HG03378 (cell line): ENCODE data around the gene HES7.

Experiments used
- ATAC-seq: cut with Tn5 transposase; IDR thresholded peaks from one replicate; pipeline ENCODE4 v1.9.1; 2021; ENCODE audit warnings: mild to moderate bottlenecking, moderate library complexity; ENCODE audit not compliant: unreplicated experiment

Gene HES7

DNA sequence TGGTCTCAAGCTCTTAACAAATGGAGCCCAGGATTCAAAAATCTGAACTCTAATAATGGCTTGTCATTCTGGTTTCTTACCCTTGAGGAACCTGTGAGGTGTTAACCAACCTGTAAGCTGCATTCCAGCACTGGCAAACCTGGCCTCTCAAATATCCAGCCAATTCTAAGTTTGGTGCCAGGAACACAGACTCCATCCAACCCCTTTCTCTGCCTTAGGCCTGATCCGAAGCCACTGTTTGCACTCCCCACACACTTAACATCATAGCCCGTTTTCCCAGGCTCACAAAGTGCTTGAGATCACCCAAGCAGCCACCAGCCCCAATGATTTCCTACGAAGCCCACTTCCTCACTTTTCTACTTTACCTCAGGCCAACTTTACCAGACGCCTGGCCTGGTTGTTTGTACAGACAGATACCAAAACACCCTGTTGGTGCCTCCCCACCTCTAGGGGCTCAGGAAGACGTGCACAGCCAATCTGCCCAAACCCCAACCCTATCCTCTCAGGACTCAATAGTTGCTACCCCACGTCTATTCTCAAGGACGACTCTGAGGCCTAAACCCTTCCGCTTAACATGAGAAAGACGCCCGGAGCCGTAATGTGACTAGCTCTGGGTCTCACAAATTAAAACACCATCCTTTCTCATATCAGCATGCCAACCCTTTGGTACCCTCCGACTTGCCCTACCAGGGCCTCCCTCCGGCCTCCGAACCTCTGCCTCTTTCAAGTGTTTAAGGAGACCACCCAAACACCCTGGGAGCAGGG is 31.5 kb upstream of the HES7 start:
- no peak for ATAC-seq

DNA sequence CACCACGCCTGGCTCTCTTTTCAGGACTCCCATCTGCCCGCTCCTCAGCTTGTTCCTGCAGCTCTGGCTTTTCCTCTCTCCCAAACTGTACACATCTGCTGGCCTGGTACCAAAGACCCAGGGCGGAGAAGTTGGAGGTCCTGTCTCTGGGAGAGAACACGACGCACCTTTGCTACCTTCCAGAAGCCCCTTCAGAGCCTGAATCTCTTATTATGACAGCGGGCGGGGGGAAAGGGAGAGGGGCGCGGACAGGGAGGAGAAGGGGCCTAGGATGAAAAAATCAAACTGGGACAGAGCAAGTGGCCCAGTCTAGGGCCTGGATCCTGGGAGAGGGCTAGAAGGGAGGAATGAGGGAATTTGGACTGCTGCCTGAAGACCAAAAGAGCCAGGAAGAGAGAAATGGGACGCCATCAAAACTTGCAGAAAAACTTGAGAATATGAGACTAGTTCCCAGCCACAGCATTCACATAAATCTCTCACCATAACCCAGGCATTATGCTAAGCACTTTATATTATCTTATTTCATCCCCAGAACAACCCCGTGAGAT is 30.8 kb upstream of the HES7 start:
- no peak for ATAC-seq

DNA sequence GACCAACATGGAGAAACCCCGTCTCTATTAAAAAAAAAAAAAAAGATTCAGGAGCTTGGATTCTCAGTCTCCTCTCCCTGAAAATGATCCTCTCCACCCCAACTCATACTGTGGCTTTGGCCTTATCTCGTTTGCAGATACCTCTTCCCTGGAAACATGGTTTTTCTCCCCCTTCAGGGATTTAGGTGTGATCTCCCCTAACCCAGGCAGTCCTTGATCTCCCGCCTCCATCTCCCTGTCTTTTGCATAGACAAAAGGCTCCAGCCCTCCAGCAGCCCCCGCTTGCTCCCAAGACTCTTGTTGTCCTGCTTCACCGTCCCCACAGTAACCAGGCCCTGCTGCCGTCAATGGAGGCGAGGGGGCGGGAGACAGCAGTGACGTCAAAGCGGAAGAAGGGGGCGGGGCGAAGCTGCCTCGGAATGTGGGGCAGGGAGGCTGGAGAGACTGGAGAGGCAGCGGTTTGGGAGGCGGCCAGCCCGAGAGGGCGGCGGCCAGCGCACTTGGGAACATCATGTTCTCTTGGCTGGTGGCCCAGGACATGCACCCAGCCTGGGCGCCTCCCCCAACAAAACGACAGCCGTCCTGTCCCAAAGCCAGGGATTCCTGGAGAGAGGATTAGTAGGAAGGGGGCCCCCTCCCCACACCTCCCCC is 30.2 kb upstream of the HES7 start:
- ATAC-seq = no peak

DNA sequence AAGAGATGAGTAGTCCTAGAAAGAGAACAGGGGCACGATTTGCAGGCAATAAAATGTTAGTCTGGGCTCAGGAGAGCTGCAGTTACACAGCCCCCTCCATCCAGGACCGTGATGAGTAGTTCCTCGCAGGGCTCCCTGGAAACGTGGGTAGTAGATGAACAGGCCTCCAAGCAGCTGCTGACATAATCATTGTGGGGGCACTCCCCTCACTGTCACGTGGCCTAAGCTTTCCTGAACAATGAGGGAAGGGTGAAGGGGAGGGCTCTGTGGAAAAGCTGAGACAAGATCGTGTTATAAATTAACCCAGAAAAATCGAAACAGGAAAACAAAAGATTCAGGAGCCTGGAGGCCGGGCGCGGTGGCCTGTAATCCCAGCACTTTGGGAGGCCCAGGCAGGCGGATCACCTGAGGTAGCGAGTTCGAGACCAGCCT is 29.6 kb upstream of the HES7 start:
- ATAC-seq = no peak

DNA sequence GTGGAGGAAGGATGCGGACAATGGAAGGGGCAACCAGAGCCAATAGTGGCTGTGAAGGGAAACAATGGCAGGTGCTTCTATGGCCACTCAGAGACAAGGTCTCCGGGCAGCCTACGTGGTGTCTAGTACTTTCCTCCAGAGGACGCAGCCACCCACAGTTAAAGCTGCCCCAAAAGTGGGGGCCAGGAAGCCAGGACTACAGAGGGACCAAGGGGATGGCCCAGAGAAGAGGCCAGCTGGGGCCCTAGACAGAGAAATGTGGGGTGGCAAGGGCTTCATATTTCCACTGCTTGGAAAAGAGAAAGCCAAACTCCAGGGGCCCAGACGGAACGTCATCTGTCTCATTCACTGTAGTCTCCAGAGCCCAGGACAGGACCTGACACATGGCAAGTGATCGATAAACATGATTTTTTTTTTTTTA is 29.1 kb upstream of the HES7 start:
- ATAC-seq = no peak

DNA sequence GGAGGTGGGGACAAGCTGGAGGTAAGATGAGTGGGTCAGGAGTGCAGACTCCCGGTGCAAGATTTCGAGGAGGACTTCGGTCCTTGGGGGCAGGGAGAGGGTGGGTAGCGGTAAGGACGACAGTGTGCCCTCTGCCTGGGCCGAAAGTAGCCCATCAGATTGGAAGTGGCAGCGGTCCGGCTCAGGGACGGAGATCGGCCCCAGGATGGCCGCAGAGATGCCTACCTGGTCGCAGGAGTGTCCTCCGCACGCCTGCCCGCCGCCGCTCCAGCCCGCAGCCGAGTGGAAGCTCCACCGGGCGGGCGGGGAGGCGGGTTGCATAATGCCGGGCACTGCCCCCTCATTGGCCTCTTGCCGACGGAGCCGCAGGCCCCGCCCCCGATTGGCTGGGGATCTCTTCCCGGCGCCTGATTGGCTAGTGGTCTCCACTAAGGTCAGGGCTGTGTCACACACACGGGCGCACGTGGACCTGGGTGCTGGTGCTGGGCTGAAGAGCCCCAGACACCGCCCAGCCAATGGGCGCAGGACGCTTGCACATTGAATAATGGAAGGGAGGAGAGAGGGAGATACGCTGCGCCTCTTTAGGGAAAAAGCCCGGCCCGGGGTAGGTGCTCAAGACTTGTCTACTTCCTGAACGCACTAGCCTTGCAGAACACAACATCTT is 28.3 kb upstream of the HES7 start, which contains the start of gene PER1:
TSS of gene PER1 (minus strand) at position 293 of the 664 bp plus-strand sequence. CDS start 1,698 bp downstream, outside the sequence.
- no peak for ATAC-seq

DNA sequence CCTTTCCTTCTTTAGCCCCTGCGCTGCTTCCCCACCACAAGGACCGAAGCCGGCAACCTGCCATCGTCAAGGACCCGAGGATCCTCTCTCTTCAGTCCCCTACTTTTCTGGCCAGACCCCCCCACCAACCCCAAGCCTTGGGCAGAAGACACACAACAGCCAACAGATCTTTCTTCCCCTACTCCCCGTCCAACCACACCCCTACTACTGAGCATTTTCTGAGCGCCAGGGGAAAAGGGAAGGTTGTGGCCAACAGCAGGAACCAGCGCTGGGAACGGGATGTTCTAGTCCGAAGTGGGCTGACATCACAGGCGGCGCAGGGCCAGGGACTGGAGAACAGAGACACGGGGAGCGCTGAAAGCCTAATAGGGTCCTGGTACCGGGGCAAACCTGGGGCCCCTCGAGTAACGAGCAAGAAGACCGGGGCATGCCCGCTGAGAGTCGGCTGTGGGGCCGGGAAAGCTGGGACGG is 27.8 kb upstream of the HES7 start:
- no peak for ATAC-seq

DNA sequence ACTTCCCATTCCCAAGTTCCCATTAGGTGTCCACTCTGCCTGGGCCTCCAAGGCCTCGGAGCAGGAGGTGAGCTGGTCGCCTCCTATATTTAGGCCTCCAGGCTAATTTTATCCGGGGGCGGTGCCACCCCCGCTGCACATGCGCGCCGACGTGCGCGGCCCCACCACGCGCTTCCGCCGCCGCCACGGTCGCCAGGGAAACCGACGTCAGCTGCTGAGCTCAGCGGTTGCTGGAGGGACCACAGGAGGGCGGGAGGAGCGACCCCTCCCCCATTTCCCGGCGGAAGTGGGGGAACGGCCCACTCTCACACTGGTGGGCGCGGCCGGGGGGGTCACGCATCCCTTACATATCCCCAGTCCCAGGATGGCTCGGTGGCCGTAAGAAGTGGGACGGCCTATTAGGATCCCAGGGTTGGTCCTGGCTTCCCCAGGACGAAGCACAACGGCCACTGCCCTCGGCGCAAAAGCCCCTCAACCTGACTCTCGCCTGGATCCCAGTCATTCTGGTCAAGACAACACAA is 27.3 kb upstream of the HES7 start:
- ATAC-seq = peak; percentile 39

DNA sequence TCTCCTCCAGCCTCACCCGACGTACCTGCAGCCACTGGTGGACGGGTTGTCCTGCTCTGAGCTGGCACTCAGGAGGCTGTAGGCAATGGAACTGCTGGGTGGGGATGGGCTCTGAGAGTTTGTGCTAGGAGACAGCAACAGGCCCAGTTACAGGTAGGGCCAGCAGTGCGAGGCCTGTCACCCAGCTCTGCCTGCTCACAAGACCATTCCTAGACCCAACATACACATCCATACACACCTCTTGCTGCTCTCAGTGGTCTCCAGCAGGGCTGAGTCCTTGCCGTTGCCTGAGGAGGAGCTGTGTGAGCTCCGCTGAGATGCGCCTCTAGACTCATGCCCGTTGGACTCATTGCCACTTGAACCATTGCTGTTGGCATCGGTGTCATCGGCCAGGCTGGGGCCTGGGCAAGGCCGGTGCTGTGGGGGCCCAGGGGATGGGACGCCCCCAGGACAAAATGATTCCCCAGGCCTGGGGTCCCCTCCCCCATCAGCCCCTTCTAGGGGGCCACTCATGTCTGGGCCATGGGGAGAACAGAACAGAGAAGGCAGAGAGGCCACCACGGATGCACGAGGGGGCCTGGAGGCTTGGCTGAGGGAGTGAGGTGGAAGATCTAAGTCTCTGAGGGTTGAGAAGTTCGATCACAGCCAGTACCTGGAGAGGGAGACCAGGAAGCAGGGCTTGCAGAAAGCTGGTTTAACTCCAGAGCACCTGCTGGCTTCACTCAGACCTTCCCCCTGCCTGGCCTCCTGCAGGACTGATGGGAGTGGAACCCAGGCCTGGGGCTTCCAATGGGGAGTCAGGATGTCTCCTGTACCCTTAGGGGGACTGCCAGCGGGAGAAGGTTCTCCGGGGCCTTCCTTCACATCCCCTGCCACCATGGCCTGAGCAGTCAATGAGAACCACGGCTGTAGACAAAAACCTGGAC is 26.6 kb upstream of the HES7 start:
- ATAC-seq = no peak

DNA sequence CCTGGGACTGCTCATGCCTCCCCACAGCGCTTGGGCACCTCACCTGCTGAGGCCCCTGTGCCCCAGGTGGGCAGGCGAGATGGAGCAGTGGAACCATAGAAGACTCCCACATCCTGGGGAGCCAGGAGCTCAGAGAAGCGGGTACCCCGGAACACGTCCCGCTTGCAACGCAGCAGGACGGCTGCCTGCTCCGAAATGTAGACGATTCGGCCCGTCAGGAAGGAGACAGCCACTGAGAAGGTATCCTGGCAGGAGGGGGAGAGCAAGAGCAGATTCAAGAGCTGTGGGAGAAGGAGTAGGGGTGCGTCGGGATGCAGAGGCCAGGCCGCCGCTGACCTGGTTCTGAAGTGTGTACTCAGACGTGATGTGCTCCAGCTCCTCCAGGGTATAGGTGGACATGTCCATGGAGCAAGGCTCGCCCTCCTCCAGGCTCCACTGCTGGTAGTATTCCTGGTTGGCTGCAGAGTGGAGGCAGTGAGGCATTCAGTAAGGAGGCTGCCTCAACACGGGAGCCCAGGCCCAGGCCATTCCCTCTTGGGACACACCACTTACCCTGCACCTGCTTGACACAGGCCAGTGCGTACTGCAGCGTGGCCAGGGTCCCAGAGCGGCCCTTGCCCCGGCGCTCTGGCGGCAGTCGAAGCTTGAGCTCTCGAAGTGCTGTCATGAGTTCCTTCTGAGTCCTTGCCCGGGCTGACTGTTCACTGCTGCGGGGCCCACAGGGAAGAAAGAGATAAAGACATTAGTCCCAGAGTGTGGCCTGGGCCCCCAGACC is 25.7 kb upstream of the HES7 start:
- ATAC-seq = no peak

DNA sequence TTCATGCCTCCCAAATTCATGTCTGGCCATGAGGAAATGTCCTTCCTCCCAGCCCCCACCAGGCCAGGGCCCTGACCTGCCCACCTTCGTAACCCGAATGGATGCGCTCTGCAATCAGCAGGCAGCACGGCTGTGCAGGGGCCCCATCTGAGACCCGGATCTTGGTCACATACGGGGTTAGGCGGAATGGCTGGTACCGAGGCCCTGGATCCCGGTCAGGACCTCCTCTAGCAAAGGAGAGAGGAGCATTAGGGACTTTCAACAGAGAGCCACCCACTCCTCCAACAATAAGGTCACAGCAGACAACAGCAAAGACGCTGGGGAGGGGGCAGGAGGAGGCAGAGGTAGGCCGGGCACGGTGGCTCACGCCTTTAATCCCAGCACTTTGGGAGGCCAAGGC is 24.7 kb upstream of the HES7 start:
- no peak for ATAC-seq

DNA sequence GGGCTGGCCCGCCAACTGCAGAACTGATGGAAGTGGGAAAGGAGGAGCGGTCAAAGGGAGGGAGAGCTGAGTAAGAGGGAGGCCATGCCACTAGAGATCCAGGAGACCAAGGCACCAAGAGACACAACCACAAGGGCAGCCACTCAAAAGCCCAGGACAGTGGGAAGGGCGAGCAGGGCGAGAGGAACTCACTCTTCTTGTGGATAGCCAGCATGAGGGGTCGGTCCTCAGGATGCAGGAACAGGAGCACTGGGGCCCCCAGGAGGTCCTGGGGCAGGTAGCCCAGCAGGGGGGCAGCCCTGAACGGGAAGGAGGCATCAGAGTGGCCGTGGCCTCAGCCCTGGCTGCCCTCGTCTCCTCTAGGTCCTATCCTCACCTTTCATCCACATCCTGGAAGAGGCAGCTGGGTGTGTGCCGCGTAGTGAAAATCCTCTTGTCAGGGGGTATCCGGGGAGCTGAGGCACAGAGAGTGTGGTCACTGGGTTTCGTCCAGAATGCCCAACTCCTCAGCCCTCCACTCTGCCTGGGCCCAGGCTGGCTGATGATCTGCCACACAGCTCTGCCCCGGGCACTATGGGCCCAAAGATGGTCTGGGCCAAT is 24.0 kb upstream of the HES7 start:
- no peak for ATAC-seq

DNA sequence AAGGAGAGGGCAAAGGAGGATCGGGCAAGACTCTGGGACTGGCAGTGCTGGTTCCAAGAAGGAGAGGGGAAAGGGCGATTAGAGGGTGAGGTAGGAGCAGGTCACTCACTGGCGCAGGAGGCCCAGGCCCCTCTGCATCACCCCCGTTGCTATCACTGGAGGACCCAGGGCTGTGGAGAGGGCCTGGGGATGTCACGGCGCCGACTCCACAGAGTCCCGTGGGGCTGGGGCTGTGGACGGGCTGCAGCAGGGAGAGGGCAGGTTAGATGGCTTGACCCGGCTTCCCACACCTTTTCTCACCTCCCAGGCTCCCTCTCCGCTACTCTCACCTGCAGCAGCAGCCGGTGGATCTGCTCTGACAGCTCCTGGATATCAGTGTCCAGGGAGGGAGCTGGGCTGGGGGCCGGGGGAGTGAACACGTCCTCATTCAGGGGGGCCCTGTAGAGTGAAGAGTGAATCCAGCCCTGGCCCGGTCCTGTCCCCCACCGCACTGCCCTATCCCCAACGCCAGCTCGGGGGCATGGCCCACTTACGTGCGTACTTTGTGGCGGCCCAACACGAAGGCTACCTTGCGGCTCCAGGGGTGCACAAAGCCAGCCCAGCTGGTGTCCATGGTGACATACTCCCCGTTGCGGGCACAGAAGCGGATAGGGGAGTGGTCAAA is 23.4 kb upstream of the HES7 start:
- no peak for ATAC-seq

DNA sequence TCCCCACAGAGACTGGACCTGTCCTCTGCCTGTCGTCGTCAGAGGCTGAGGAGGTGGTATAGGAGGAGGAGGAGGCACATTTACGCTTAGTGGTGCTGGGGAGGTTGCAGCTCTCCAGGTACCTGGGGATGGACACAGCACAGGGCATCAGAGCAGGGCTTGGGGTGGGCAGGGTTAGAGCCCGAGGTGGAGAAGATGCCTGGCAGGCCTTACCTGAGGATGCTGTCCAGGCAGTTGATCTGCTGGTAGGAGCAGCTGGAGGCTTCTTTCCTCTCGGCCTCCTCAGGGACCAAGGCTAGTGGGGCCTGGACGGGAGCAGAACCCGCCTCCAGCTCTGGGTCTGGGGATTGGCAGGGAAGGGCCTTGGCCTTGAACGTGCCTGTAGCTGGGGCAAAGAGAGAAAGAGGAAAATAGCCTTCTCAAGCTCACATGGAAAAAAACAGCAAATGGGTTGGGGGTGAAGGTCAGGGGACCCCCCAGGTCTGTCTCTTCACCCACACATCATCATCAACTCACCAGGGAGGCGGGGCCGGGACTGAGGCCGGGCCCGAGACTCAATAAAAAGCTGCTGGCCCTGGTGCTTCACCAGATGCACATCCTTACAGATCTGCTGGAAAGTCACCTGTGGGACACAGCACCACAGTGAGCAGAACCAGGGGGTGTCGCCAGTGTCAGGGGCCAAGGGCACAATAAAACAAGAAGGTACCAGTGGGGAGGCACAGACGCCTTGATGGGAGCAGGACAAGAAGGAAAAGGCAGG is 22.7 kb upstream of the HES7 start:
- no peak for ATAC-seq

DNA sequence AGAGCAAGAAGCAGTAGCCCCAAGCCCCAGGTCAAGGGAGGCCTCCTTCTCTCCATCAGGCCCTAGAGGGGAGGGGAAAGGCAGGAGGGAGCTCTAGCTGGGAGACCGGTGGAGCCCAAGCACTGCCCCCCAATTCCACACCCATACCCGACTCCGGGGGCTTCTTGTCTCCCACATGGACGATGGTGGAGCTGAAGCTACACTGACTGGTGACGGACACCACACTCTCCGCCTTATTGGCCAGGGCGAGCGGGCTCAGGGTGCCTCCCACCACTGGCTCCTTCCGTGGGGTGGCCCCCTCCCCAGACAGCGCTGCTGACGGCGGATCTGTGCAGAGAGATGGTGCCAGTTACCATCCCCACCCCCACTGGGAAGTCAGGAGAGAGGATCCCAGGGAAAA is 21.9 kb upstream of the HES7 start:
- ATAC-seq = no peak

DNA sequence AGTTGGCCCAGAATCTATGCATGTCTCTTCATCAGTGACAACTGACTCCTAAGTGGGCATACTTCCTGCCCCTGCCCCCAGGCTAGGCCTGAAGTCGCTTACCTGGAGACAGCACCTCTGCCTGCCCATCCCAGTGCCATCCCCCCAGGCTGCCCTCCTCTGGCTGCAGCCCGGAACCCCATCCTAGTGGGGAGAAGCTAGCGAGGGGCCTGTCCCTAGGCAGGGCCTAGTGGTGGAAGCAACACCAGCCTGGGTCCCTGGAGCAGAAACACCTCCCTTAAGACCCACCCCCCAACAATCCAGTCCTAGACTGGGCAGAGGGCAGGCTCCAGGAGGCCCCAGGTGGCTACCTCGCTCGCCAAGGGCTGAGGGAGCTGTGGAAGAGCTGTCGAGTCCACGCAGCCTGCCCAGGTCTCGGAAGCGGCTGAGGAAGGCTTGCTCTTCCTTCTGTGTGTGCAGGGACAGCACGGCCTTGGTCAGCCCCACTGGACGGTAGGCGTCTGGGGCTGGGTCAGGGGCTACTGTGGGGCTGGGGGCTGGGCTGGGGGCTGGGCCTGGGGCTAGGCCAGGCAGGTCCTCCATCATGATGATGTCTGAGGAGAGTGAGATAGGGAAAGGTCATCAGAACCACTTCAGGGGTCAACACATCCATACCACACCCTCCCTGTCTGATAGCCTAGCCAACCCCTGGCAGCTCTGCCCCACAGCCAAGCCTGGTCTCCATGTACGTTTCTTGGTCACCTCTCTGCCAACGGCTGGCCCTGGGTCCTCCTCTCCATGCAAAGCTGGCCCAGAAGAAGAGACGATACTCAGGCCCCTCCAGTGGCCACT is 20.7 kb upstream of the HES7 start:
- no peak for ATAC-seq
